B cell (primary cell): ENCODE data around the gene MMP12. TPM values are rescaled to one million over a fixed set of nuclear protein-coding genes. Genes with fewer than 3 reads are reported as not detected.

Source experiments
- ATAC-seq: fragments of 200-7000 bp; cut with Tn5 transposase; one replicate; pipeline ENCODE4 v1.10.0; 2021; ENCODE audit warnings: low read depth, mild to moderate bottlenecking, moderate number of reproducible peaks, moderate library complexity
- CTCF ChIA-PET: fragments of 350-600 bp; sonication (Branson Sonifier 250); formaldehyde crosslinking; loops from one replicate; lab custom pipeline; 2021; ENCODE audit warnings: antibody characterized with exemption, inconsistent platforms; lab: Charles Lee
- POLR2A ChIA-PET: fragments of 350-600 bp; sonication (Branson Sonifier 250); formaldehyde crosslinking; loops from one replicate; lab custom pipeline; 2021; ENCODE audit warnings: antibody characterized with exemption; lab: Charles Lee
- DNase-seq: peaks from one replicate; pipeline ENCODE4 v3.0.0; 2013
- H2AFZ ChIP-seq: 2 replicates; pipeline ENCODE4 v1.6.1; 2012; ENCODE audit warnings: mild to moderate bottlenecking, low read depth, low read length; ENCODE audit not compliant: insufficient read depth, poor library complexity, severe bottlenecking
- H3K27ac ChIP-seq, 2 donors: 1 replicate in 1 of 2; 2 replicates in 1 of 2; pipeline ENCODE4 v1.5.1; 2012 to 2013; ENCODE audit warnings: low read length in 2 of 2, mild to moderate bottlenecking in 2 of 2, moderate library complexity in 1 of 2
- H3K27me3 ChIP-seq, 4 experiments: fragments of 200-600 bp in 1 of 4; sonication (generic) in 1 of 4; replicated peaks in 1 of 4; 1 replicate in 2 of 4; 2 replicates in 2 of 4; pipeline versions ENCODE4 v1.6.1 to v1.7.0; 2013 to 2016; ENCODE audit warnings: low read length in 3 of 4, mild to moderate bottlenecking in 2 of 4, mixed read lengths in 1 of 4, moderate library complexity in 1 of 4; ENCODE audit not compliant: insufficient read depth in 4 of 4, control insufficient read depth in 3 of 4; ENCODE audit errors: control extremely low read depth in 1 of 4
- H3K36me3 ChIP-seq, 2 experiments: replicated peaks in 1 of 2; 1 replicate in 1 of 2; 2 replicates in 1 of 2; pipeline versions ENCODE4 v1.6.1 to v1.7.1; 2013; ENCODE audit warnings: low read length in 1 of 2; ENCODE audit not compliant: insufficient read depth in 2 of 2, control insufficient read depth in 1 of 2; ENCODE audit errors: control extremely low read depth in 1 of 2, extremely low read depth in 1 of 2
- H3K4me1 ChIP-seq, 2 donors: fragments of 200-600 bp in 1 of 2; sonication (generic) in 1 of 2; 1 replicate in 1 of 2; 2 replicates in 1 of 2; pipeline versions ENCODE4 v1.5.1 to v1.6.1; 2013 to 2017; ENCODE audit warnings: low read length in 2 of 2; ENCODE audit not compliant: control insufficient read depth in 2 of 2, insufficient read depth in 2 of 2
- H3K4me2 ChIP-seq: replicated peaks from 2 replicates; pipeline ENCODE3; 2012; ENCODE audit warnings: mild to moderate bottlenecking, low read depth, low read length; ENCODE audit not compliant: poor library complexity, severe bottlenecking
- H3K4me3 ChIP-seq, 5 experiments: fragments of 200-600 bp in 1 of 5; sonication (generic) in 1 of 5; 1 replicate in 3 of 5; 2 replicates in 2 of 5; pipeline versions ENCODE4 v1.5.1 to v1.7.0; 2011 to 2016; ENCODE audit warnings: low read length in 4 of 5, mild to moderate bottlenecking in 4 of 5, low read depth in 2 of 5, control low read depth in 1 of 5, moderate library complexity in 1 of 5; ENCODE audit not compliant: insufficient read depth in 1 of 5; ENCODE audit errors: control extremely low read depth in 1 of 5, extremely low read depth in 1 of 5
- H3K79me2 ChIP-seq: fragments of 200-600 bp; sonication (generic); one replicate; pipeline ENCODE4 v1.6.0; 2016; ENCODE audit warnings: low read length; ENCODE audit not compliant: control insufficient read depth, insufficient read depth
- H3K9ac ChIP-seq: fragments of 200-600 bp; sonication (generic); 2 replicates; pipeline ENCODE4 v1.6.1; 2017; ENCODE audit warnings: mild to moderate bottlenecking, low read length, moderate library complexity
- H3K9me3 ChIP-seq, 3 donors: one replicate each; pipeline versions ENCODE4 v1.6.1 to v1.7.1; 2013; ENCODE audit warnings: low read length in 2 of 3; ENCODE audit not compliant: control insufficient read depth in 2 of 3, insufficient read depth in 1 of 3; ENCODE audit errors: control extremely low read depth in 1 of 3
- H4K20me1 ChIP-seq: 2 replicates; pipeline ENCODE4 v1.6.0; 2012; ENCODE audit warnings: mild to moderate bottlenecking, low read length; ENCODE audit not compliant: insufficient read depth, control insufficient read depth, poor library complexity, severe bottlenecking
- H3K27ac Mint-ChIP-seq: one replicate; pipeline ENCODE4 v1.8.0; 2021; ENCODE audit warnings: mixed read lengths
- H3K27me3 Mint-ChIP-seq: one replicate; pipeline ENCODE4 v1.8.0; 2021; ENCODE audit warnings: mixed read lengths
- H3K4me1 Mint-ChIP-seq: one replicate; pipeline ENCODE4 v1.8.0; 2021; ENCODE audit warnings: mixed read lengths
- H3K4me3 Mint-ChIP-seq: one replicate; pipeline ENCODE4 v1.8.0; 2021; ENCODE audit warnings: mixed read lengths
- H3K9me3 Mint-ChIP-seq: one replicate; pipeline ENCODE4 v1.8.0; 2022; ENCODE audit warnings: mixed read lengths; ENCODE audit not compliant: insufficient read depth
- EZH2 ChIP-seq: IDR thresholded peaks from 2 replicates; pipeline ENCODE4 v1.6.1; 2012; ENCODE audit warnings: borderline replicate concordance, low read depth, mild to moderate bottlenecking, moderate library complexity, low read length; ENCODE audit not compliant: insufficient read depth, poor library complexity, severe bottlenecking
- WGBS: methylation state at CpG from one replicate; pipeline ENCODE4 v1.1.5; 2013; ENCODE audit warnings: missing lambda C conversion rate; ENCODE audit not compliant: insufficient coverage; 5-methylcytosine and 5-hydroxymethylcytosine counted together
- intact Hi-C: fragments of 100-400 bp; cut with micrococcal nuclease; formaldehyde crosslinking; loops from one replicate; pipeline ENCODE4 v1.10.0; 2022
- polyA plus RNA-seq: library from polyadenylated mRNA; depleted of rRNA; stranded (reverse); fragments of >200 nt; gene quantifications from 2 replicates; pipeline ENCODE4 v1.2.3, GENCODE V29; 2012
- total RNA-seq, 2 donors: library from RNA; stranded (reverse); fragments of 120-200 nt in 1 of 2; gene quantifications; 1 replicate in 1 of 2; 2 replicates in 1 of 2; pipeline versions ENCODE4 v1.2.3 to v1.2.4, GENCODE V29; 2013 to 2022
- TF ChIP-seq, protein P1 (sequence below): fragments of 200-600 bp; IDR thresholded peaks from one replicate; pipeline ENCODE4 v1.8.0; 2022; ENCODE audit warnings: antibody characterized with exemption, mild to moderate bottlenecking

MMP12 gene
- total and polyA plus RNA-seq, 2 donors (not counting 1 experiment from before 2014, with no cell fraction given) = not detected

DNA sequence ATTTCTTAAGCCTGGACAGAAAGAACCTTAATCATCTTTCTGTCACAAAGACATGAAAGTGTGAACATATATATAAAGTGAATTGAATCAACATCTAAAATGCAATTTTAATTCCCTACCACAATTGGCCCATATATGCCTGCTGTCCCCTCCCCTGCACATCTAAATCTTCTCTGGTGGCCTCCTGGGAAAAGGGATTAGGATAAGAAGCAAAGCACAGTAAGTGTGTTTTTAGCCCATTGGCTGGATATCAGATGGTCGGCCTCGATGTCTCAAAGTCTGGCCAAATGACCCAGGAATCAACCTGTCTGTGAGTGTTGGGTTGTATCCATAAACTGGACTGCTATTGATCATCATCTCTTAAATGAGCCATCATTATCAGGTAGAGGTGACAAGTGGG is 37.1 kb downstream of the MMP12 start:
- H3K9me3 Mint-ChIP-seq = no peaks in the 10 kb centered on the region
- CTCF ChIA-PET = no interaction called here
- Histone ChIP-seq H3K9me3 (no peaks in the 10 kb centered on the region), H3K4me2 (no peak overlapping the region), H2AFZ (no peak overlapping the region), H3K27ac (no peak overlapping the region), H3K27me3 (no peaks in the 10 kb centered on the region), H3K79me2 (no peaks in the 10 kb centered on the region), H4K20me1 (no peaks in the 10 kb centered on the region), H3K36me3 (no peaks in the 10 kb centered on the region), H3K9ac (no peak overlapping the region), H3K4me3 (no peak overlapping the region), H3K4me1 (no peaks in the 10 kb centered on the region)
- POLR2A ChIA-PET = no interaction called here
- no peak for DNase-seq
- ATAC-seq = no peak
- intact Hi-C loops = no loop called here
- no peak overlapping the region for H3K4me3 Mint-ChIP-seq
- TF ChIP-seq EZH2 = no peak
- TF ChIP-seq, protein P1, sequence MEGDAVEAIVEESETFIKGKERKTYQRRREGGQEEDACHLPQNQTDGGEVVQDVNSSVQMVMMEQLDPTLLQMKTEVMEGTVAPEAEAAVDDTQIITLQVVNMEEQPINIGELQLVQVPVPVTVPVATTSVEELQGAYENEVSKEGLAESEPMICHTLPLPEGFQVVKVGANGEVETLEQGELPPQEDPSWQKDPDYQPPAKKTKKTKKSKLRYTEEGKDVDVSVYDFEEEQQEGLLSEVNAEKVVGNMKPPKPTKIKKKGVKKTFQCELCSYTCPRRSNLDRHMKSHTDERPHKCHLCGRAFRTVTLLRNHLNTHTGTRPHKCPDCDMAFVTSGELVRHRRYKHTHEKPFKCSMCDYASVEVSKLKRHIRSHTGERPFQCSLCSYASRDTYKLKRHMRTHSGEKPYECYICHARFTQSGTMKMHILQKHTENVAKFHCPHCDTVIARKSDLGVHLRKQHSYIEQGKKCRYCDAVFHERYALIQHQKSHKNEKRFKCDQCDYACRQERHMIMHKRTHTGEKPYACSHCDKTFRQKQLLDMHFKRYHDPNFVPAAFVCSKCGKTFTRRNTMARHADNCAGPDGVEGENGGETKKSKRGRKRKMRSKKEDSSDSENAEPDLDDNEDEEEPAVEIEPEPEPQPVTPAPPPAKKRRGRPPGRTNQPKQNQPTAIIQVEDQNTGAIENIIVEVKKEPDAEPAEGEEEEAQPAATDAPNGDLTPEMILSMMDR = no peak
- no peaks in the 10 kb centered on the region for H3K4me1 Mint-ChIP-seq
- peaks cover 9% of the 10 kb centered on the region for H3K27me3 Mint-ChIP-seq
- WGBS = 89% methylated on average over 2 of the region's 2 CpGs
- H3K27ac Mint-ChIP-seq = no peak overlapping the region

DNA sequence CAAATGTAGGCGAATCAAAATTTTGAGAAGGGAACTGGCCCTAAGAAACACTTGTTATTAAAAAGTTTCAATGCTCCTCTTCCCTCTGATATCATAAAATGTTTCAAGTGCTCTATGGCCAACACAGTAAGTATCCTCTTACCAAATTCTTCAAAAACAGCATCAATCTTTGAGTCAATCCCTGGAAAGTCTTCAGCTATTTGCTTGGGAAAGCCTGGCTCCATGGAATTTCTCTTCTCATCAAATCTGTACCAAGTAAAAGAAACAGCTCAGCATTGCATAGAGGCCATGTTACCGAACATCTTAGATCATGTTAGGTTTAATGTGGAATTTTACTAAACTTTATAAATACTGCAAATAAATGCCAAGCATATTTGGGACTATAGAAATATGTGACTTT is 37.6 kb downstream of the MMP12 start:
- H4K20me1 ChIP-seq = no peaks in the 10 kb centered on the region
- no peak overlapping the region for H3K4me3 ChIP-seq
- no peak overlapping the region for H2AFZ ChIP-seq
- Mint-ChIP-seq H3K27ac (no peak overlapping the region), H3K4me3 (no peak overlapping the region), H3K27me3 (peaks cover 14% of the 10 kb centered on the region), H3K4me1 (no peaks in the 10 kb centered on the region), H3K9me3 (no peaks in the 10 kb centered on the region)
- ChIA-PET CTCF (no interaction called here), POLR2A (no interaction called here)
- H3K36me3 ChIP-seq = no peaks in the 10 kb centered on the region
- H3K27ac ChIP-seq = no peak overlapping the region
- intact Hi-C loops = no loop called here
- WGBS = no CpG with 5 or more reads among the region's 2 CpGs
- no peaks in the 10 kb centered on the region for H3K9me3 ChIP-seq
- ATAC-seq = no peak
- no peak overlapping the region for H3K4me2 ChIP-seq
- H3K27me3 ChIP-seq = no peaks in the 10 kb centered on the region
- H3K9ac ChIP-seq = no peak overlapping the region
- H3K4me1 ChIP-seq = no peaks in the 10 kb centered on the region
- no peaks in the 10 kb centered on the region for H3K79me2 ChIP-seq
- no peak for DNase-seq
- no peak for TF ChIP-seq EZH2
- TF ChIP-seq, protein P1 = no peak
